H9 (cell line): ENCODE measurements around the gene NCKAP5L. TPM values are rescaled to one million over a fixed set of nuclear protein-coding genes. Genes with fewer than 3 reads are reported as not detected.

ENCODE experiments used
- DNase-seq: peaks from one replicate; pipeline ENCODE4 v3.0.0-alpha.2; 2017
- H2AFZ ChIP-seq: one replicate; pipeline ENCODE4 v1.6.1; 2013; ENCODE audit warnings: mild to moderate bottlenecking, low read length, control low read depth, moderate library complexity
- H2AK5ac ChIP-seq: 2 replicates; pipeline ENCODE4 v1.6.1; 2013; ENCODE audit warnings: low read length, control low read depth, mixed read lengths; ENCODE audit not compliant: insufficient read length
- H2BK120ac ChIP-seq: one replicate; pipeline ENCODE4 v1.6.1; 2013; ENCODE audit warnings: low read depth, mild to moderate bottlenecking, low read length, control low read depth, inconsistent platforms; ENCODE audit not compliant: poor library complexity, severe bottlenecking
- H2BK12ac ChIP-seq: 2 replicates; pipeline ENCODE4 v1.6.1; 2013; ENCODE audit warnings: low read length, control low read depth, mixed read lengths, low read depth; ENCODE audit not compliant: insufficient read length
- H2BK15ac ChIP-seq: 2 replicates; pipeline ENCODE4 v1.6.1; 2013; ENCODE audit warnings: low read depth, low read length, control low read depth
- H2BK20ac ChIP-seq: one replicate; pipeline ENCODE4 v1.6.1; 2013; ENCODE audit warnings: low read depth, mild to moderate bottlenecking, low read length, control low read depth, inconsistent platforms; ENCODE audit not compliant: poor library complexity, severe bottlenecking
- H2BK5ac ChIP-seq: 2 replicates; pipeline ENCODE4 v1.6.1; 2013; ENCODE audit warnings: low read length, control low read depth, mixed read lengths; ENCODE audit not compliant: insufficient read length
- H3K14ac ChIP-seq: 2 replicates; pipeline ENCODE4 v1.6.1; 2013; ENCODE audit warnings: low read length, control low read depth; ENCODE audit not compliant: insufficient read depth
- H3K18ac ChIP-seq: 2 replicates; pipeline ENCODE4 v1.6.1; 2013; ENCODE audit warnings: low read depth, mild to moderate bottlenecking, mixed read lengths, low read length, control low read depth; ENCODE audit not compliant: insufficient read length
- H3K23ac ChIP-seq: 2 replicates; pipeline ENCODE4 v1.6.1; 2013; ENCODE audit warnings: low read length, control low read depth, mixed read lengths, low read depth; ENCODE audit not compliant: insufficient read length
- H3K23me2 ChIP-seq: 2 replicates; pipeline ENCODE4 v1.6.1; 2013; ENCODE audit warnings: low read depth, mild to moderate bottlenecking, mixed read lengths, low read length, control low read depth; ENCODE audit not compliant: insufficient read length, poor library complexity, severe bottlenecking
- H3K27ac ChIP-seq: 2 replicates; pipeline ENCODE4 v1.5.1; 2013; ENCODE audit warnings: low read length, control low read depth, mixed read lengths, low read depth; ENCODE audit not compliant: insufficient read length
- H3K27me3 ChIP-seq: 2 replicates; pipeline ENCODE4 v1.6.1; 2013; ENCODE audit warnings: low read length, control low read depth, inconsistent platforms; ENCODE audit not compliant: insufficient read depth
- H3K4ac ChIP-seq: 2 replicates; pipeline ENCODE4 v1.6.1; 2013; ENCODE audit warnings: low read depth, mild to moderate bottlenecking, control low read depth, inconsistent platforms, low read length, moderate library complexity
- H3K4me1 ChIP-seq: 2 replicates; pipeline ENCODE4 v1.6.1; 2013; ENCODE audit warnings: low read length, control low read depth, inconsistent platforms; ENCODE audit not compliant: insufficient read depth
- H3K4me2 ChIP-seq: 2 replicates; pipeline ENCODE4 v1.6.1; 2013; ENCODE audit warnings: low read length, control low read depth, mixed read lengths; ENCODE audit not compliant: insufficient read length, insufficient read depth
- H3K56ac ChIP-seq: 2 replicates; pipeline ENCODE4 v1.6.1; 2013; ENCODE audit warnings: low read depth, mild to moderate bottlenecking, mixed read lengths, low read length, control low read depth; ENCODE audit not compliant: insufficient read length
- H3K79me1 ChIP-seq: 2 replicates; pipeline ENCODE4 v1.6.1; 2013; ENCODE audit warnings: low read depth, mild to moderate bottlenecking, moderate library complexity, low read length, control low read depth, inconsistent platforms; ENCODE audit not compliant: insufficient read depth, poor library complexity, severe bottlenecking
- H3K79me2 ChIP-seq: 2 replicates; pipeline ENCODE4 v1.6.1; 2013; ENCODE audit warnings: low read length, control low read depth, inconsistent platforms; ENCODE audit not compliant: insufficient read depth
- H3K9ac ChIP-seq: 2 replicates; pipeline ENCODE4 v1.6.1; 2013; ENCODE audit warnings: low read length, control low read depth, mixed read lengths; ENCODE audit not compliant: insufficient read length; ENCODE audit errors: extremely low read depth
- H3K9me3 ChIP-seq: one replicate; pipeline ENCODE4 v1.6.1; 2013; ENCODE audit warnings: low read depth, low read length, inconsistent platforms; ENCODE audit not compliant: control insufficient read depth
- H3T11ph ChIP-seq: one replicate; pipeline ENCODE4 v1.6.1; 2013; ENCODE audit warnings: mild to moderate bottlenecking, low read length, control low read depth, inconsistent platforms
- H4K20me1 ChIP-seq: one replicate; pipeline ENCODE4 v1.6.1; 2013; ENCODE audit not compliant: control insufficient read depth, insufficient read length, insufficient read depth
- H4K5ac ChIP-seq: 2 replicates; pipeline ENCODE4 v1.6.1; 2013; ENCODE audit warnings: low read depth, mild to moderate bottlenecking, mixed read lengths, low read length, control low read depth; ENCODE audit not compliant: insufficient read length
- H4K8ac ChIP-seq: replicated peaks from 2 replicates; pipeline ENCODE4 v1.6.1; 2013; ENCODE audit warnings: low read length, control low read depth, mixed read lengths, low read depth; ENCODE audit not compliant: insufficient read length
- H4K91ac ChIP-seq: 2 replicates; pipeline ENCODE4 v1.6.1; 2013; ENCODE audit warnings: low read depth, mild to moderate bottlenecking, moderate library complexity, mixed read lengths, low read length, control low read depth; ENCODE audit not compliant: insufficient read length
- H3K27ac Mint-ChIP-seq, 3 experiments: 2 replicates in 2 of 3; 3 replicates in 1 of 3; pipeline ENCODE4 v1.8.0; 2020 to 2021; ENCODE audit warnings: mixed read lengths in 3 of 3, mild to moderate bottlenecking in 1 of 3, moderate library complexity in 1 of 3
- H3K27me3 Mint-ChIP-seq: 2 replicates; pipeline ENCODE4 v1.8.0; 2021; ENCODE audit warnings: low read depth, mild to moderate bottlenecking, moderate library complexity, mixed read lengths
- H3K36me3 Mint-ChIP-seq, 3 experiments: 2 replicates in 2 of 3; 3 replicates in 1 of 3; pipeline ENCODE4 v1.8.0; 2020 to 2021; ENCODE audit warnings: low read depth in 3 of 3, mixed read lengths in 3 of 3; ENCODE audit not compliant: insufficient read depth in 1 of 3
- H3K4me1 Mint-ChIP-seq, 2 experiments: 2 replicates each; pipeline ENCODE4 v1.8.0; 2020; ENCODE audit warnings: mixed read lengths in 2 of 2
- H3K4me3 Mint-ChIP-seq, 2 experiments: 2 replicates in 1 of 2; 3 replicates in 1 of 2; pipeline ENCODE4 v1.8.0; 2020 to 2021; ENCODE audit warnings: mild to moderate bottlenecking in 2 of 2, mixed read lengths in 2 of 2, moderate library complexity in 1 of 2
- H3K9me3 Mint-ChIP-seq, 2 experiments: 2 replicates in 1 of 2; 3 replicates in 1 of 2; pipeline ENCODE4 v1.8.0; 2020; ENCODE audit warnings: mild to moderate bottlenecking in 2 of 2, mixed read lengths in 2 of 2, moderate library complexity in 1 of 2
- WGBS: extraction: QIAGEN DNeasy Blood & Tissue Kit; methylation state at CpG from one replicate; pipeline ENCODE4 v1.1.7; 2013; ENCODE audit warnings: missing lambda C conversion rate, low lambda C conversion rate, mixed read lengths; ENCODE audit not compliant: insufficient read length; ENCODE audit errors: extremely low coverage; 5-methylcytosine and 5-hydroxymethylcytosine counted together
- total RNA-seq: library from RNA; stranded (reverse); gene quantifications from 2 replicates; pipeline ENCODE4 v1.2.1, GENCODE V29; 2021
- TF ChIP-seq, protein P1 (sequence below): fragments of 200-600 bp; sonication (generic); conservative IDR thresholded peaks from 3 replicates; pipeline ENCODE4 v1.8.0; 2021; ENCODE audit warnings: antibody characterized with exemption, mild to moderate bottlenecking

NCKAP5L gene
- total RNA-seq, 1 experiment from 2014 or later, result 27.7 TPM

DNA sequence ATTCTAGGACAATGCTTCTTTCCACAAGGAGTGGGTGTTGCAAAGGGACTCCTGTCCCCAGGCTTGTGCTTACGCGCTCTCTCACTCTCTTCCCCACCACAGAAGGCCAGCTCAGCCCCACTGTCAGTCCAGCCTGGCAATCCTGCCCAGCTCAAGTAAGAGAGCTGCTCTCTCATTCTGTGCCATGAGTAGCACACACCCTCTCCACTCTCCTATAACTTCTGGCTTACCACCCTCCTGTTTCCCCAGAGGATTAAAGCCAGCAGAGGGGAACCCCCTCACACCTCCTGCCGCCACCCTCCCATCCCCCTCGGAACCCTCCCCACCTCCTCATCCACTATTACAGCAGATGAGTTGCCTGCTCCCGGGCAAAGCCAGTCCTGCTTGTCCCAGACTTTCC is 17.1 kb downstream of the NCKAP5L start:
- Histone ChIP-seq H4K20me1 (no peaks in the 10 kb centered on the region), H4K8ac (no peak overlapping the region), H3K27ac (no peak overlapping the region), H3K9me3 (no peaks in the 10 kb centered on the region), H4K91ac (no peak overlapping the region), H3K56ac (no peak overlapping the region), H3K4me2 (no peak overlapping the region), H3K14ac (no peak overlapping the region), H3K18ac (no peak overlapping the region), H2AFZ (no peak overlapping the region), H3K79me2 (no peaks in the 10 kb centered on the region), H3K23me2 (no peaks in the 10 kb centered on the region), H2AK5ac (no peak overlapping the region), H2BK12ac (no peak overlapping the region), H2BK5ac (no peak overlapping the region), H3T11ph (no peak overlapping the region), H3K27me3 (no peaks in the 10 kb centered on the region), H3K79me1 (no peaks in the 10 kb centered on the region), H2BK15ac (no peak overlapping the region), H3K4ac (no peak overlapping the region), H2BK120ac (no peak overlapping the region), H2BK20ac (no peak overlapping the region), H3K4me1 (peaks cover 14% of the 10 kb centered on the region; the same call in 1 of the 2 replicates), H4K5ac (no peak overlapping the region), H3K23ac (no peak overlapping the region), H3K9ac (no peak overlapping the region)
- Mint-ChIP-seq H3K27ac (peak overlapping the region in 2 of 3 experiments; percentile 83 to 95; a peak in 4 of 7 replicates), H3K9me3 (no peaks in the 10 kb centered on the region; a peak in 1 of 5 replicates), H3K27me3 (no peaks in the 10 kb centered on the region), H3K4me3 (no peak overlapping the region; a peak in 1 of 5 replicates), H3K4me1 (peaks cover 26 to 52% of the 10 kb centered on the region in 2 experiments), H3K36me3 (peaks cover 0 to 15% (median 5%) of the 10 kb centered on the region in 3 experiments; a peak in 4 of 7 replicates)
- WGBS, result no CpG with 5 or more reads among the region's 5 CpGs
- DNase-seq, result peak; percentile 35
- TF ChIP-seq, protein P1, sequence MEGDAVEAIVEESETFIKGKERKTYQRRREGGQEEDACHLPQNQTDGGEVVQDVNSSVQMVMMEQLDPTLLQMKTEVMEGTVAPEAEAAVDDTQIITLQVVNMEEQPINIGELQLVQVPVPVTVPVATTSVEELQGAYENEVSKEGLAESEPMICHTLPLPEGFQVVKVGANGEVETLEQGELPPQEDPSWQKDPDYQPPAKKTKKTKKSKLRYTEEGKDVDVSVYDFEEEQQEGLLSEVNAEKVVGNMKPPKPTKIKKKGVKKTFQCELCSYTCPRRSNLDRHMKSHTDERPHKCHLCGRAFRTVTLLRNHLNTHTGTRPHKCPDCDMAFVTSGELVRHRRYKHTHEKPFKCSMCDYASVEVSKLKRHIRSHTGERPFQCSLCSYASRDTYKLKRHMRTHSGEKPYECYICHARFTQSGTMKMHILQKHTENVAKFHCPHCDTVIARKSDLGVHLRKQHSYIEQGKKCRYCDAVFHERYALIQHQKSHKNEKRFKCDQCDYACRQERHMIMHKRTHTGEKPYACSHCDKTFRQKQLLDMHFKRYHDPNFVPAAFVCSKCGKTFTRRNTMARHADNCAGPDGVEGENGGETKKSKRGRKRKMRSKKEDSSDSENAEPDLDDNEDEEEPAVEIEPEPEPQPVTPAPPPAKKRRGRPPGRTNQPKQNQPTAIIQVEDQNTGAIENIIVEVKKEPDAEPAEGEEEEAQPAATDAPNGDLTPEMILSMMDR, result no peak
